Retinal pigment epithelial cell (primary cell): ENCODE results near the gene KIFC3.

ENCODE experiments used
- DNase-seq: peaks from one replicate; pipeline ENCODE4 v3.0.0-alpha.2; 2010; ENCODE audit warnings: low read depth
- H3K4me3 ChIP-seq: 2 replicates; pipeline ENCODE4 v1.5.1; 2011; ENCODE audit warnings: mild to moderate bottlenecking, low read length, control low read depth, moderate library complexity
- TF ChIP-seq, protein P1 (sequence below): conservative IDR thresholded peaks from 2 replicates; pipeline ENCODE4 v1.5.1; 2011; ENCODE audit warnings: low read depth, low read length, control low read depth, inconsistent platforms

KIFC3 gene

DNA sequence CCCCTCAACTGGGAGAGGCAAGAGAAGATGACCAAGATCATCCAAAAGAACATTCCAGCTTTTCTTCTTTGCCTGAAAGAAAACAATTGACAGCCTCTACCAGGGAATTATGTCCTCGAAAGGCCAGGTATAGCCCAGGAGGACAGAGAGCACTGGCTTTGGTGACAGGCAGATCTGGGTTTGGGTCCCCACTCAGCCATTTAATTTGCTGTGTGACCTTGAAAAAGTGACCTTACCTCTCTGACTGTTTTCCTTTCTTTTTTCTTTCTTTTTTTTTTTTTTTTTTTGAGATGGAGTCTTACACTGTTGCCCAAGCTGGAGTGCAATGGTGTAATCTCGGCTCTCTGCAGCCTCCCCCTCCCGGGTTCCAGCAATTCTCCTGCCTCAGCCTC, 27.7 kb upstream of the KIFC3 start:
- no peak overlapping the region for H3K4me3 ChIP-seq
- no peak for DNase-seq
- TF ChIP-seq, protein P1, sequence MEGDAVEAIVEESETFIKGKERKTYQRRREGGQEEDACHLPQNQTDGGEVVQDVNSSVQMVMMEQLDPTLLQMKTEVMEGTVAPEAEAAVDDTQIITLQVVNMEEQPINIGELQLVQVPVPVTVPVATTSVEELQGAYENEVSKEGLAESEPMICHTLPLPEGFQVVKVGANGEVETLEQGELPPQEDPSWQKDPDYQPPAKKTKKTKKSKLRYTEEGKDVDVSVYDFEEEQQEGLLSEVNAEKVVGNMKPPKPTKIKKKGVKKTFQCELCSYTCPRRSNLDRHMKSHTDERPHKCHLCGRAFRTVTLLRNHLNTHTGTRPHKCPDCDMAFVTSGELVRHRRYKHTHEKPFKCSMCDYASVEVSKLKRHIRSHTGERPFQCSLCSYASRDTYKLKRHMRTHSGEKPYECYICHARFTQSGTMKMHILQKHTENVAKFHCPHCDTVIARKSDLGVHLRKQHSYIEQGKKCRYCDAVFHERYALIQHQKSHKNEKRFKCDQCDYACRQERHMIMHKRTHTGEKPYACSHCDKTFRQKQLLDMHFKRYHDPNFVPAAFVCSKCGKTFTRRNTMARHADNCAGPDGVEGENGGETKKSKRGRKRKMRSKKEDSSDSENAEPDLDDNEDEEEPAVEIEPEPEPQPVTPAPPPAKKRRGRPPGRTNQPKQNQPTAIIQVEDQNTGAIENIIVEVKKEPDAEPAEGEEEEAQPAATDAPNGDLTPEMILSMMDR, result no peak

DNA sequence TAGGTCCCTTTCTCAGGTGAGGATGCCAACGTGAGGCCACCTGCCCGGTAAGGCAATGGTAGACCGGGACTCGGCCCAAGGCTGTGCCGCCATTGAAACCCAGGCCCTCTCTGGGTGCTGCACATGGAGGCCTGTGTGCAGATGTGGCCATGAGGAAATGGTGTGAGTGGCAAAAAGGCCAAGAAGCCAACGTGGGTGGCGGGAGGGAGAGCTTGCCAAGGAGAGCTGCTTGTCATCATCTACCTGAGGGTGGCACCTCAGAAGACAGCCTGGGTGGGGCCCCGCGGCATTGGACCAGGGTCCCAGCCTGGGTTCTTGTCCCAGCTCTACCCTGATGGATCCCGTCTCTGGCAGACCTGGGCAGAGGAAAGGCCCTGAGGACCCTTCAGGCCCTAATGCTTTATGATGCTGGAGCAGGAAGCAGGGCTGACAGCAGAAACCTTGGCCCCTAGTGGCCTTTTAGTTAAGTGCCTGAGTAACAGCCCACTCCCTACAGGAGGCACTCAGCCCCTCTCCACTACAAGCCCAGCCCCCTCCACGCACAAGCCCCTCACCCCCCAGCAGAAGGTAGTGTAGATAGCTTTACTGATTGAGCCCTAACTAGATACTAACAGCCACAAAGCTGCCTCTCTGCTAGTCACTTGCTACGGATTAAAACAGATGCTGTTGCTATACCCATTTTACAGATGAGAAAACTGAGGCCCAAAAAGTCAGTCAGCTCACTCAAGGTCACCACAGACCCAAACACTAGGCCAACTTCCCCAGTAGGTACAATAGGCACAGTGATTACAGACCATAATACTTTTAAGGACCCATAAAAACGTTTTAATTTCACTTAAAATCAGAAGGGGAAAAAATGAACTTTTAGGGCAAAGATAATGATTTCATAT, 26.2 kb upstream of the KIFC3 start:
- TF ChIP-seq, protein P1, result no peak
- H3K4me3 ChIP-seq, result no peak overlapping the region
- DNase-seq, result no peak

DNA sequence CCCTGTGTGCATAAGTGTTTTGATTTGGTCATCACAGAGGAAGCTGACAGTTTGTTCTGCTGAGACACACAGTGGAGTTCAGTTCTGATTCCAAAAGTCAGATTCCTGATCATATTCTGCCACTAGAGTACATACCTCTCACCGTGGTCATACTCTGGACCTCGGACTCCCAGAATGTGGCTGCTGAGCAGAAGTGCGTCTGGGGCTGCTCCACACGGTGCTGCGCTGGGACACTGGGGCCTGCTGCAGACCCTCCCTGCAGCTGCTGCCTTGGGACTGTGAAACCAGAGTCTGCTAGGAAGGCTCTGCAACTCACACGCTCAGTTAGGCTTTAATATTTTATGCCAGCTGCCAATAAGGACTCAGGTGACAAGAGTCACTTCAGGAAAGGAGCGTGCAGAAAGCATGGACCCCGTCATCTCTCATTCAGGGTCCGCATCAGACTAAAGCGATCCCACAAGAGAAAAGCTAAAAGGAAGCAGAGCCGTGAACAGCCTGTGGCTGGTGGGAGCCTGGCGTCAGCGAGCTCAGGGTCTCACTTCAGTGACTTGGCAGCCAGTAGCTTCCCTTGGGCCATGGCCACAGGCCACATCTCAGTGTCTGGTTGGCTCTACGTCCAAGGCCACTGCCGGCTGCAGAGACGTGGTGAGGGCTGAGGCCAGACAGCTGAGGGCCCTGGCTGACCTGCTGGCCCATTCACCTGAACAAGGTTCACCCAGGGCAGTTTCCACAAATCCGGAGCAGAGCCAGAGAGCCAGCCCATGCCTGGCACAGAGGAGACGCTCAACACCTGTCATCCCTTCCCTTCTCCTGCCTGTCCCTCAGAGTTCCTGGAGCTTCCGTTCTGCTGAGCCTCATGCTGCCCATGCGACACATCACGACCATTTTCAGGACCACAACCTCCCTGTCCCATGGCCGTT, 24.7 kb upstream of the KIFC3 start:
- DNase-seq, result no peak
- no peak overlapping the region for H3K4me3 ChIP-seq

DNA sequence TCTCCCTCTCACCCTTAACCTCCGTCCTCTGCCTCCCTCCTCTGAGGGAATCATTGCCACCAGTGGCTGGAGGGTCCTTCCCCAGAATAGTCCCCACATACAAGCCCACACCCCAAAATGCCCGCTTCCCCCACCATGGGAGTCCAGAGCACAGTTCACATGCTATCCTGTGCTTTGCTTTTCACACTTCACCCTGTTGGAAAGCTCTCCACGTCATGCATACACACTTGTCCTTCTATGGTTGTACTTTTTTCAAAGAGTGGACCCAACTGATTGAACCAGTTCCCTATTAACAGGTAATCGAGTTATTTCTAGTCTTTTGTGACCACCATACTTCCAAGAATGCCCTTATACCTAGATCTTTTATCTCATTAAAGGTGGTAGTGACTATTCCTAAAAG, 23.8 kb upstream of the KIFC3 start:
- no peak overlapping the region for H3K4me3 ChIP-seq
- no peak for DNase-seq
- TF ChIP-seq, protein P1, result no peak

More for the DNA sequence above, 24.7 kb upstream of the KIFC3 start:
- TF ChIP-seq, protein P1, result no peak

DNA sequence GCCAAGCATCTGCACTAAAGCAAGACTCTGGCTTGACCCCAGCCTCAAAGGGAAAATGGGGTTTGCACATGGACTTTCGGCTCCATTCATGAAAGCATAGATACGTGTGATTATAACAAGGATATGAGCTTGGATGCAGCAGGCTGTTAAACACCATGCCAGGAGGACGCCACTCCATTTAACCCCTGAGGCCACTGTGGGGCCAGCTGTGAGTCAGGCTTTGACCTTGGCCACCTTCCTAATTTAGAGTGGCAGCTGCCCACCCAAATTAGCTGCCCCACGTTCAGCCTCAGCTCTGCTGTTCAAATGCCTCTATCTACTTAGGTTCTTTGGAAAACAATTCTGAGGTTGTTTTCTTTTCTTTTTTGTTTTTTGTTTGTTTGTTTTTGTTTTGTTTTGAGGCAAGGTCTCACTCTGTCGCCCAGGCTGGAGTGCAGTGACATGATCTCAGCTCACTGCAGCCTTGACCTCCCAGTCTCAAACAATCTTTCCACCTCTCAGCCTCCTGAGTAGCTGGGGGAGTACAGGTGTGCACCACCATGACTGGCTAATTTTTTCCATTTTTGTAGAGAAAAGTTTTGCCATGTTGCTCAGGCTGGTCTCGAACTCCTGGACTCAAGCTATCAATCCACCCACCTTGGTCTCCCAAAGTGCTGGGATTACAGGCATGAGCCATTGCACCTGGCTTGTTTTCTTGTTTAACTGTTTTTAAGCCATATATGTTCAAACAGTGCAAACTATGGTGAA, 23.2 kb upstream of the KIFC3 start:
- TF ChIP-seq, protein P1, result no peak
- DNase-seq, result no peak
- H3K4me3 ChIP-seq, result no peak overlapping the region

DNA sequence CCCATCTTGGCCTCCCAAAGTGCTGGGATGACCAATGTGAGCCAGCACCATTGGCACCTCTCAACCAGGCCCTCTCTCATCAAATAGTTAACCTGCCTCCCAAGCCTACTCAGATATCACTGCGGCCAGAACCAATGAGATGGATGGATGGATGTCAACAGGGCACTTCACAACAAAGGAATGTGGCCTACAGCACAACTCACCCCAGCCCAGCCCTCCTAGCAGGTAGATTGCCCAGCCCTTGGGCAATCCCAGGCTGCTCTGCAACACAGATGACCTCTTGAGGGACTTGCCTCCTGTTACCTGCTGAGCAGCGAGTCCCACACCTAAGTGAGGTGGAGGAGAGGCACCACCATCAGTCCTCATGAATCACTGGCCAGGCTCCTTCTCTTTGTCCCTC, 22.6 kb upstream of the KIFC3 start:
- TF ChIP-seq, protein P1, result no peak
- no peak for DNase-seq
- H3K4me3 ChIP-seq, result no peak overlapping the region
